Measurements from ENCODE around the gene ACVR2B.

DNA sequence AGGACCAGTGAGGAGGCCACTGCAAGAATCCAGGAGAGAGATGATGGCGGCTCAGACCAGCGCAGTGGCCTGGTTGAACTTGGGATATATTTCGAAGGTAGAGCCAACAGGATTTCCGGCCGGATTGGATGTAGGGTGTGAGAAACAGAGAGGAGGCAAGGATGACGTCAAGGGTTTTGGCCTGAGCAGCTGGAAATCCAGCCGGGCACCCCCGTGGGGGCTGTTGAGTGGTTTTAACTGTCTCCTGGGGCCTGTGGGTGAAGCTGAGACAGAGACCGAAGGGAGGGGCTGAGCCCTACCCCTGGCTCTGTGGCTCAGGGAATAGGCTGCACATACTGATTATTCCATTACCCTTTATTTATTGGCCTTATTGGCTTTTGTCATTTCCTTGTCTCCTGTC, 88.1 kb downstream of the ACVR2B start:
- TF ChIP-seq CEBPB (IDR thresholded peaks at IDR 0.05; ENCODE audit: borderline replicate concordance, low read depth, low read length) (no peak), RCOR2 (CRISPR knock-in tag; IDR thresholded peaks at IDR 0.05) (no peak), RFX5 (IDR thresholded peaks at IDR 0.05; ENCODE audit: low read depth, low read length) (no peak)
- TF ChIP-seq, protein P1, sequence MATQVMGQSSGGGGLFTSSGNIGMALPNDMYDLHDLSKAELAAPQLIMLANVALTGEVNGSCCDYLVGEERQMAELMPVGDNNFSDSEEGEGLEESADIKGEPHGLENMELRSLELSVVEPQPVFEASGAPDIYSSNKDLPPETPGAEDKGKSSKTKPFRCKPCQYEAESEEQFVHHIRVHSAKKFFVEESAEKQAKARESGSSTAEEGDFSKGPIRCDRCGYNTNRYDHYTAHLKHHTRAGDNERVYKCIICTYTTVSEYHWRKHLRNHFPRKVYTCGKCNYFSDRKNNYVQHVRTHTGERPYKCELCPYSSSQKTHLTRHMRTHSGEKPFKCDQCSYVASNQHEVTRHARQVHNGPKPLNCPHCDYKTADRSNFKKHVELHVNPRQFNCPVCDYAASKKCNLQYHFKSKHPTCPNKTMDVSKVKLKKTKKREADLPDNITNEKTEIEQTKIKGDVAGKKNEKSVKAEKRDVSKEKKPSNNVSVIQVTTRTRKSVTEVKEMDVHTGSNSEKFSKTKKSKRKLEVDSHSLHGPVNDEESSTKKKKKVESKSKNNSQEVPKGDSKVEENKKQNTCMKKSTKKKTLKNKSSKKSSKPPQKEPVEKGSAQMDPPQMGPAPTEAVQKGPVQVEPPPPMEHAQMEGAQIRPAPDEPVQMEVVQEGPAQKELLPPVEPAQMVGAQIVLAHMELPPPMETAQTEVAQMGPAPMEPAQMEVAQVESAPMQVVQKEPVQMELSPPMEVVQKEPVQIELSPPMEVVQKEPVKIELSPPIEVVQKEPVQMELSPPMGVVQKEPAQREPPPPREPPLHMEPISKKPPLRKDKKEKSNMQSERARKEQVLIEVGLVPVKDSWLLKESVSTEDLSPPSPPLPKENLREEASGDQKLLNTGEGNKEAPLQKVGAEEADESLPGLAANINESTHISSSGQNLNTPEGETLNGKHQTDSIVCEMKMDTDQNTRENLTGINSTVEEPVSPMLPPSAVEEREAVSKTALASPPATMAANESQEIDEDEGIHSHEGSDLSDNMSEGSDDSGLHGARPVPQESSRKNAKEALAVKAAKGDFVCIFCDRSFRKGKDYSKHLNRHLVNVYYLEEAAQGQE (IDR thresholded peaks at IDR 0.05; ENCODE audit: borderline replicate concordance in 1 of 2, low read depth in 1 of 2, low read length in 2 of 2): no peak
- TF ChIP-seq, protein P2, sequence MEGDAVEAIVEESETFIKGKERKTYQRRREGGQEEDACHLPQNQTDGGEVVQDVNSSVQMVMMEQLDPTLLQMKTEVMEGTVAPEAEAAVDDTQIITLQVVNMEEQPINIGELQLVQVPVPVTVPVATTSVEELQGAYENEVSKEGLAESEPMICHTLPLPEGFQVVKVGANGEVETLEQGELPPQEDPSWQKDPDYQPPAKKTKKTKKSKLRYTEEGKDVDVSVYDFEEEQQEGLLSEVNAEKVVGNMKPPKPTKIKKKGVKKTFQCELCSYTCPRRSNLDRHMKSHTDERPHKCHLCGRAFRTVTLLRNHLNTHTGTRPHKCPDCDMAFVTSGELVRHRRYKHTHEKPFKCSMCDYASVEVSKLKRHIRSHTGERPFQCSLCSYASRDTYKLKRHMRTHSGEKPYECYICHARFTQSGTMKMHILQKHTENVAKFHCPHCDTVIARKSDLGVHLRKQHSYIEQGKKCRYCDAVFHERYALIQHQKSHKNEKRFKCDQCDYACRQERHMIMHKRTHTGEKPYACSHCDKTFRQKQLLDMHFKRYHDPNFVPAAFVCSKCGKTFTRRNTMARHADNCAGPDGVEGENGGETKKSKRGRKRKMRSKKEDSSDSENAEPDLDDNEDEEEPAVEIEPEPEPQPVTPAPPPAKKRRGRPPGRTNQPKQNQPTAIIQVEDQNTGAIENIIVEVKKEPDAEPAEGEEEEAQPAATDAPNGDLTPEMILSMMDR (CRISPR knock-in tag; IDR thresholded peaks at IDR 0.05): no peak

Measured in HepG2 (cell line).